ENCODE data around the gene APOBEC3C. TPM values are rescaled to one million over a fixed set of nuclear protein-coding genes. Genes with fewer than 3 reads are reported as not detected.
"Not testable (repeated sequence)": the region's sequence is repeated elsewhere in the genome, so short reads cannot be mapped to it uniquely, and the experiment has no call there.

The APOBEC3C gene
- 10 to 100 TPM in 3 of 4 donors, 1 to 10 TPM in 1; 10.0 to 23.4 (median 11.2) TPM for polyA plus RNA-seq (ENCODE audit: insufficient read length in 4 of 4)

- DNase-seq (ENCODE audit: low read depth in 4 of 4, low spot score in 3 of 4): peak in 2 of 4 donors; percentile 43 to 50
These were observed at the start of gene APOBEC3C for GRCh38 chr22:39013942-39014722. APOBEC3C (plus strand) TSS chr22:39014257; CDS start chr22:39014363, 106 bp downstream.

GRCh38 chr22:38964306-38964705, 49.8 kb upstream of the APOBEC3C start:
- no peak for DNase-seq (ENCODE audit: low read depth in 4 of 4, low spot score in 3 of 4)

DNA sequence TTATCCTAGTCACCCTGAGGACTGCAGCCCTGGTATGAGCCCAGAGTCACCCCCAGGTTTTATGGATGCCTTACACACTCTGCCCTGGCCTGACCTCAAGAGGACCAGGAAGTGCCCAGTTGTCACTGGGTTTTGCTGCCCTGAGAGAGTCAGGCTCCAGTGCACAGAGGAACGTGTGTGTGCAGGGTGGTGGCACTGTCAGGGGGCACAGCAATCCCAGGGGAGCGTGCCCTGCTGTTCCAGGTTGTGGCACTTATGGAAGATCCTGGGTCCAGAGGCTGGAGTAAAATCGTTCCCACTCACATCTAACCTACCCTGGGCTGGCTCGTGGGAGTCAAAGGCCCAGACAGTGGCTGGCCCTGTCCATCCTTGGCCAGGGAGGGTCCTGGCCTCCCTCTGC, 49.1 kb upstream of the APOBEC3C start:
- no peak for DNase-seq (ENCODE audit: low read depth in 4 of 4, low spot score in 3 of 4)

GRCh38 chr22:38965614-38966379, 48.3 kb upstream of the APOBEC3C start:
- no peak for DNase-seq (ENCODE audit: low read depth in 4 of 4, low spot score in 3 of 4)

GRCh38 chr22:38966380-38966702, 47.7 kb upstream of the APOBEC3C start:
- no peak for DNase-seq (ENCODE audit: low read depth in 4 of 4, low spot score in 3 of 4)

DNA sequence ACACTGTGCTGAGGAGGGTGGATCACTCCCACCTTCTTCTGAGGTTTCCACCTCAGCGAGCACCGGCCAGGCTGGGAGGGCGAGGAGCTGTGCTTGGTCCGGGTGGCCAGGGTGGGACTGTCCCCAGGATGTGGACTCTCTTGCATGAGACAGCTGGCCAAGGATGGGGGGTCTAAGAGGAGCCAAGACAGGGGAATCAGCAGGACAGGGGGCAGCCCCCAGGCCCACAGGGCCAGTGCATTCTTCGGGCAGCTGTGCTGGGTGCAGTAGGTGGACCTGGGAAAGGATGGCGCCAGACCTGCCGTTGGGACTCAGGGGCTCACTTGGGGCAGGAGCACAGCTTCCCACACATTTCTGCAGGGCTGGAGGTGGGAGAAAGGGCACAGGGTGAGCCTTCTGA, 47.1 kb upstream of the APOBEC3C start:
- DNase-seq (ENCODE audit: low read depth in 4 of 4, low spot score in 3 of 4): no peak

DNA sequence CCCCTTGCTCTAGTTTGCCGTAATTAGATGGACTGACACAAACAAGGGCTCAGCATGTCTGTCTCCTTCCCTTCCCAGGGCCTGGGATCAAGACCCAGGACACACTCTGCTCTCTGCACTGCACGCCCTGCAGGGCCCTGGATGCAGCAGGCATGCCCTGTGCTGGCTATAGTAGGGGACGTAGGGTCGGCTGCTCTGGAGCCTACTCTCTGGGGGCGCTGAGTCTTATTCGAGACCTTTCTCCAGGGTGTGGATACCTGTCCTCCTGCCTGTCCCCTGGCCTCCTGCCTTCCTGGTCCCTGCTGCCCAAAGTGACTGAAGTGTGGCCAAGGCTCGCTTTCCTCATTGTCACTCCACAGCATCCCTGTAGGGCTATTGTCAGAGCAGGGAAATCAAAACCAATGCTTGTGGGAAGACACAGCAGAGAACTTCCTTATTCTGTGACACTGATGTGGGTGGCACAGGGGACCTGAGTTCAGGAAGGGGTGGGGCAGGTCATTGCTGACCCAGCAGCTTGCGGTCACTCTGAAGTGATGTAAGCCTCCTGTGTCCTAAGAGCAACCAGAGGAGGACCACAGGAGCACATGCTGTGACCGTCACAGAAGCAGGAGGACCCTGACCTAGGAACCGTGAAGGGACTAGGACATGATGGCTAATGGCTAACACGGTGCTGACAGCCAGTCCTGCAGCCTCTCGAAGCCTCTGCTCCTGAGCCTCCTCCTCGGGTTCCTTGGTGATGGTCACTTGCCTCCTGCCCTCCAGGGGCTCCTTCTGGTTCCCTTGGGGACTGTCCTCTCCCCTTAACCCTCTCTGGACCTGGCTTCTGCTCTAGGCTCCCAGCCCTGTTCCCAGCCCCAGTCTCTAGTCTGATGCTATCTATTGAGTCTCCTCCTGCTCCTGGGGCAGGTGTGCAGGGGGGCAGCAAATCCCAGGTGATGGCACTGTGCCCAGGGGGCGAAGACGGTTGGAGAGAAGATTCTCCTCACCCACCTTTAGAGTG, 46.3 kb upstream of the APOBEC3C start:
- DNase-seq (ENCODE audit: low read depth in 4 of 4, low spot score in 3 of 4): no peak

GRCh38 chr22:38968801-38969200, 45.3 kb upstream of the APOBEC3C start:
- no peak for DNase-seq (ENCODE audit: low read depth in 4 of 4, low spot score in 3 of 4)

DNA sequence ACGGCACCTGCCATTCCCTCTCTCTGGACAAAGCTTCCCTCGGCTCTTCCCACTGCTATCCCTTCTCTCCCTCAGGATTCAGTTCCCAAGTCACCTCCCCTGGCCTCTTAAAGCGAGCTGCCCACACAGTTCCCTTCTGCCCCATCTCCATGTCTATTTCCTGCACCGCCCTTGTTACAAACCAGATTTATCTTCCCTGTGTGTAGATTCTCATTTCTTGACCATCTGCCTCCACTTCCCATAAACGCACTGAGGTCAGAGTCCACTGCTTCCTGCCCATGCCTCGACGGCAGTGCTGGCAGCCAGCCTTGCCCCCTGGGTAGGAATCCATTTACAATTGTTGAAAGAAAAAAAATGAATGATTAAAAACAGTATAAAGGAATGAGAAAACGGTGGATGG, 43.5 kb upstream of the APOBEC3C start:
- no peak for DNase-seq (ENCODE audit: low read depth in 4 of 4, low spot score in 3 of 4)

DNA sequence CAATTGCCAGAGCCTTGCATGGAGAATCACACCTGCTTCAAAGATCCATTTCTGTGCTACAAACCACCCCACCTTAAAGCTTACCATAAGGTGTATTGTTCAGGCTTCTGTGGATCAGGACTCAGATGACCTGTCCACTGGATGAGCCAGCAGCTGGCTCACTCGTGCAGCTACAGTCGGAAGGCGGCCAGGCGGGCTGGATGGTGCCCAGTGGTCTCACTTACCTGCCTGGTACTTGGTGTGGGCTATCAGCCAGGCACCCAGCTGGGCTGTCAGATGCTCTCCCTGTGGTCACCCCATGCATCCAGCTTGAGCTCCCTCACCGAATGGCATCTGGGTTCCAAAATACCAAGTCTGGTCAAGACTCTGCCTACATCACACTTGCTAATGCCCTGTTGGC, 42.9 kb upstream of the APOBEC3C start:
- DNase-seq (ENCODE audit: low read depth in 4 of 4, low spot score in 3 of 4): no peak

DNA sequence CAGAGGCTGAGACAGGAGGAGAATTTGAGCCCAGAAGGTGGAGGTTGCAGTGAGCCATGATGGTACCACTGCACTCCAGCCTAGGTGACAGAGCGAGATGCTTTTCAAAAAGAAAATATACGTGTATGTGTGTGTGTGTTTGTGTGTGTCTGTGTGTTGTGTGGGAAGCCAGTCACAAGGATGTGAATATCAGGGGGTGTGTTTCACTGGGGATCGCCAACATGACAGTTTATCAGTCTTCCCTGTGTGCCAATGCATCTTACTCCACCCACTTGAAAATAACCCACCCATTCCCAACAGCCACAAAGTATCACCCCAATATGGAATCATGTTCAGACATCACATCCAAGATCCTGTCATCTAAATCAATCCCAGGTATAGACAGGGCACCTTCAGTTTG, 42.3 kb upstream of the APOBEC3C start:
- no peak for DNase-seq (ENCODE audit: low read depth in 4 of 4, low spot score in 3 of 4)

- no peak for DNase-seq (ENCODE audit: low read depth in 4 of 4, low spot score in 3 of 4)
These were observed 41.5 kb upstream of the APOBEC3C start for GRCh38 chr22:38972558-38972957.

DNA sequence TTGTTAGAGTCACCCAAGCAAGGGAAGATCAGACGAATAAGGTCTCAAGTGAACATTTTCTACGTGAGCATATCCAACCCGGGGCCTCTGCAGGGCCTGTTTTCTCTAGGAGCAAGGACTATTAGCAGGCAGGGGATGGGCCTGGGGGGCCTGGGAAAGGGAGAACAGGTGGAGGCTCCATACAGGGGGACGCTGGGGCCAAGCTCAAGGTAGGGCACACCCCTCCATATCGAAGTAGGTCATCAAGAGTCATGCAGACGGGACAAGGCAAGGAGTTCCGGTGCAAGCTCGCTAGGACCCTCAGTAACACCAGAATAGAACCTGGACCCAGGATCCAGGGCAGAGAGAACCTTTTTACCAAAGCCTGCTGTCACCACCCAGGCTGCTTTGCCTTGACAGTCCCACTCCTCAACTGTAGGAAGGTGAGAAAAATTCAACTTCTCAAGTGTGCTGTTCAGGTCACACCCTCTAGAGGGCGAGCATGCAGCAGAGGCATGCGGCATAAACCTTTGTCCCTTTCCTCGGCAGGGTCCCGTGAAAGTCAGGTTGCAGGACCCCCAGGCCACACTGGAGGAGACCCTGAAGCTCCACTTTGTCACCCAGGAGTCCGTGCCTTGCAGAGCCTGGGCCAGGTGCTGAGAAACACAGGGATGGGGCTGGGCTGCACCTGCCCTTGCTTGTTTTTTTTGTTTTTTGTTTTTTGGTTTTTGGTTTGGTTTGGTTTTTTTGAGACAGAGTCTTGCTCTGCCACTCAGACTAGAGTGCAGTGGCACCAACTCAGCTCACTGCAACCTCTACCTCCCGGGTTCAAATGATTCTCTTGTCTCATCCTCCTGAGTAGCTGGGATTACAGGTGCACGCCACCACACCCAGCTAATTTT, 40.5 kb upstream of the APOBEC3C start:
- no peak for DNase-seq (ENCODE audit: low read depth in 4 of 4, low spot score in 3 of 4)

- DNase-seq (ENCODE audit: low read depth in 4 of 4, low spot score in 3 of 4): no peak
These were observed 39.8 kb upstream of the APOBEC3C start for GRCh38 chr22:38974170-38974825.

DNA sequence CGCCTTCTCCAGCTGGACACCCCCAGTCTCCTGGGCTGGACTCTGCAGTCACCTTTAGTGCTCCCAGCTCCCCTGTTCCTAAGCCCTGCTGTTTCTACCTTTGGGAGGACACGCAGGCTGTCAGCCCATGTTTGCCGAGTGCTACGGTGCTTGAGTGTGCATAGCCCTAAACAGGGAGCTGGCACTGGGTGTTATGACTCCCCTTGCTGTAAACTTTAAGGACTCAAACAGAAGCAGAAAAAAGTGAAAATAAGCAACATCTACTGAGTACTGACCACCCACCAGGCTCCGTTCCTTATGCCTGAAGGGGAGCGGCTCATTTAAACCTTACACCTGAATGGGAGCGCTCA, 39.3 kb upstream of the APOBEC3C start:
- DNase-seq (ENCODE audit: low read depth in 4 of 4, low spot score in 3 of 4): no peak

DNA sequence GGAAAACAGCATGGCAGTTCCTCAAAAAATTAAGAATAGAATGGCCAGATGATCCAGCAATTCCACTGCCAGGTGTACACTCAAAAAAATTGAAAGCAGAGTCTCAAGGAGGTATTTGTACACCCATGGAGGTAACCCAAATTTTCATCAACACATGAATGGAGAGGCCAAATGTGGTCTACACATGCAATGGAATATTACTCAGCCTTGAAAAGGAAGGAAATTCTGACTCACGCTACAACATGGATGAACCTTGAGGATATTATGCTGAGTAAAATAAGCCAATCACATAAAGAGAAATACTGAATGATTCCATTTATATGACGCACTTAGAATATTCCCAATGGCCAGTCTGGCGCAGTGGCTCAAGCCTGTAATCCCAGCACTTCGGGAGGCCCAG, 36.8 kb upstream of the APOBEC3C start:
- DNase-seq (ENCODE audit: low read depth in 4 of 4, low spot score in 3 of 4): not testable (repeated sequence)

- not testable (repeated sequence) for DNase-seq (ENCODE audit: low read depth in 4 of 4, low spot score in 3 of 4)
These were observed 33.5 kb upstream of the APOBEC3C start for GRCh38 chr22:38980587-38980986.

GRCh38 chr22:38981005-38981991, 32.8 kb upstream of the APOBEC3C start:
- DNase-seq (ENCODE audit: low read depth in 4 of 4, low spot score in 3 of 4): peak in 3 of 4 donors; percentile 36 to 53 (median 39)
